Cardiac fibroblast (primary cell): Measurements from ENCODE around the gene GPR153.

Experiments
- DNase-seq, 2 donors: peaks; one replicate each; pipeline versions ENCODE4 v3.0.0 to v3.0.0-alpha.2; 2010; ENCODE audit warnings: low read depth in 2 of 2
- H3K4me3 ChIP-seq, 2 donors: replicated peaks in 1 of 2; 1 replicate in 1 of 2; 2 replicates in 1 of 2; pipeline ENCODE4 v1.5.1; 2011; ENCODE audit warnings: low read depth in 2 of 2, low read length in 2 of 2, mild to moderate bottlenecking in 2 of 2, moderate library complexity in 1 of 2
- TF ChIP-seq, protein P1 (sequence below): IDR thresholded peaks from one replicate; pipeline ENCODE4 v1.5.1; 2011; ENCODE audit warnings: low read depth, mild to moderate bottlenecking, low read length, inconsistent platforms

Gene GPR153

GRCh38 chr1:6251233-6251632, 9.7 kb downstream of the GPR153 start:
- DNase-seq: no peak
- H3K4me3 ChIP-seq: no peak overlapping the region
- TF ChIP-seq, protein P1, sequence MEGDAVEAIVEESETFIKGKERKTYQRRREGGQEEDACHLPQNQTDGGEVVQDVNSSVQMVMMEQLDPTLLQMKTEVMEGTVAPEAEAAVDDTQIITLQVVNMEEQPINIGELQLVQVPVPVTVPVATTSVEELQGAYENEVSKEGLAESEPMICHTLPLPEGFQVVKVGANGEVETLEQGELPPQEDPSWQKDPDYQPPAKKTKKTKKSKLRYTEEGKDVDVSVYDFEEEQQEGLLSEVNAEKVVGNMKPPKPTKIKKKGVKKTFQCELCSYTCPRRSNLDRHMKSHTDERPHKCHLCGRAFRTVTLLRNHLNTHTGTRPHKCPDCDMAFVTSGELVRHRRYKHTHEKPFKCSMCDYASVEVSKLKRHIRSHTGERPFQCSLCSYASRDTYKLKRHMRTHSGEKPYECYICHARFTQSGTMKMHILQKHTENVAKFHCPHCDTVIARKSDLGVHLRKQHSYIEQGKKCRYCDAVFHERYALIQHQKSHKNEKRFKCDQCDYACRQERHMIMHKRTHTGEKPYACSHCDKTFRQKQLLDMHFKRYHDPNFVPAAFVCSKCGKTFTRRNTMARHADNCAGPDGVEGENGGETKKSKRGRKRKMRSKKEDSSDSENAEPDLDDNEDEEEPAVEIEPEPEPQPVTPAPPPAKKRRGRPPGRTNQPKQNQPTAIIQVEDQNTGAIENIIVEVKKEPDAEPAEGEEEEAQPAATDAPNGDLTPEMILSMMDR: no peak

DNA sequence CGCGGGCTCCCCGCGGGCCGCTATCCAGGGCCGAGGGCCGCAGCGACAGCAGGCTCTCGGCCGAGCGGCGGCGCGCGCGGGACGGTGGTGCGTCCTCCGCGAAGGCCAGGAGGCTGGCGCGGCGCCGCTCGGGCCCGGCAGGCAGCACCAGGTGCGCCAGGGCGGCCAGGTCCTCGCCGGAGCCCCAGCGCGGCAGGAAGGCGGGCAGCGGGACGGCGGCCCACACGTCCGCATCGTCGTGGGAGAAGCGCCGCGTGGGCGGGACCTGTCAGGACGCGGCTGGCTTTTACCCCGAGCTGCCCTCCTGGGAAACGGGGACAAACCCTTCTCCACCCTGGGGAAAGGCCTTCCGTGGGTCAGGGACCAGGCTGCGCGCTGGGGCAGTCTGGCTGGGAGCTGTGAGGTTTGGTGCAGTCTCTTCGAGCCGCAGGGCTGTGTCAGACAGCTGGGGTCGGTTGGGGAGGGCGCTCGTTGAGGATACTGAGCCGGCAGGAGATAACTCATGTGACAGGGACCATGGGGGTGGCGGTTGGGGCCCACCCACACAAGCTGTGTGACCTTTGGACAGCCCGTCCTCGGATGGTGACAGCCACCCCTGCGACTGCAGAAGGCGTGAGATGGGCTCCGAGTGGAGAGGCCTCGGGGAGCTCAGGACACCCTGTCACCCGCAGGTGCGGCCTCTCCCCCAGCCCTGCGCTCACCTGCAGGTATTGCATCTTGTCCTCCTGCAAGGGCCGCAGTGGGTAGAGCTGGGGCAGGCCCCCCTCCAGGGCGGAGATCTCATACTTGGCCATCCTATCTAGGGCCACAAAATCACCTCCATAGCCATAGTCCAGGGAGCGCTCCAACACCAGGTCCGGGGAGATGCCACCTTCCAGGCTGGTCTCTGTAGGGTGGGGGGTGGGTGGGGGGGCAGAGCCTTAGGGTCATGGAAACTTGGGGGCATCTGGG, 10.9 kb downstream of the GPR153 start:
- no peak for DNase-seq
- no peak overlapping the region for H3K4me3 ChIP-seq

GRCh38 chr1:6248932-6249738, 11.8 kb downstream of the GPR153 start:
- H3K4me3 ChIP-seq: no peak overlapping the region
- TF ChIP-seq, protein P1: no peak
- no peak for DNase-seq

More for the DNA sequence above, 10.9 kb downstream of the GPR153 start:
- TF ChIP-seq, protein P1: no peak

DNA sequence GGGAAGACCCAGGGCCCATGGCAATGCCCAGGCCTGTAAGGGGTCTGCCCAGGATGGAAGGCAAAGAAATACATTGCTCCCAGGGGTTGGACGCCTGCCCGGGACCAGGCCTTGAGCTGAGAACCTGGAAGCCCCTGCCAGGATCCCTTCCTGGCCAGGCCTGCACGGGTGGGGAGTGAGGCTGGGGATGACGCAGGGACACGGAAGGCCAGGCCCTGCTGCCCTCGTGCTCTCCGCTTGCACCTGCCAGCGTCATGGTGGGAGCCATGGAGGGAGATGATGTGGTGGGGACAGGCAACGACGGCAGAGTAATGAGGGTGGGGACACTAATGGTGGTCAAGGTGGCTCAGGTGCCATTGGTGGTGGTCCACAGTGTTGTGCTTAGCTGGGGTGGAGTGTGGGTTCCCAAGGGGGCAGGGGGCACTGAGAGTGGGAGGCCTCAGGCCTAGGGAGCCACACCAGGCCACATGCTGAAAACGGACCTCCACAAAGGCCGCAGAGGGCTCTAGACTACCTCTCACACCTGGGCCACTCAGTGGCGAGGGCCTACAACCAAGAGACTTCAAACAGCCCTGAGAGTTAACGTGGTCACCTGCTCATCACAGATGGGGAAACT, 12.6 kb downstream of the GPR153 start:
- TF ChIP-seq, protein P1: no peak
- no peak overlapping the region for H3K4me3 ChIP-seq
- no peak for DNase-seq

- H3K4me3 ChIP-seq: no peak overlapping the region
- TF ChIP-seq, protein P1: no peak
- DNase-seq: no peak
Measured at GRCh38 chr1:6247651-6248050, 13.2 kb downstream of the GPR153 start.
